Measurements from ENCODE around the gene SND1. TPM values are rescaled to one million over a fixed set of nuclear protein-coding genes. Genes with fewer than 3 reads are reported as not detected.

The SND1 gene
- total and polyA plus RNA-seq, 2 donors from 2014 or later = 83.0 to 154 TPM

GRCh38 chr7:128037081-128037480 is 385.1 kb downstream of the SND1 start:
- no peak overlapping the region for H3K9ac ChIP-seq (ENCODE audit: low read length in 3 of 3)
- intact Hi-C loops (cut with DNase I) = no loop called here
- H3K4me1 ChIP-seq (ENCODE audit: control insufficient read depth in 2 of 3, insufficient read depth in 2 of 3, low read depth in 1 of 3, low read length in 3 of 3) = no peaks in the 10 kb centered on the region
- H3K36me3 ChIP-seq (ENCODE audit: control insufficient read depth in 2 of 3, insufficient read depth in 3 of 3, low read length in 3 of 3) = no peaks in the 10 kb centered on the region
- no peak overlapping the region for H3K4me3 ChIP-seq (ENCODE audit: low read length in 3 of 3)
- no peak for DNase-seq
- FAIRE-seq = no peak
- TF ChIP-seq CTCF (IDR thresholded peaks at IDR 0.05; ENCODE audit: borderline replicate concordance, extremely low read depth, insufficient read depth) = no peak
- peaks cover 10% of the 10 kb centered on the region for H3K27me3 ChIP-seq (ENCODE audit: control insufficient read depth, insufficient read depth, low read length)
- H3K9me3 ChIP-seq (ENCODE audit: control insufficient read depth in 2 of 3, insufficient read depth in 1 of 3, low read length in 3 of 3) = no peaks in the 10 kb centered on the region
- H3K27ac ChIP-seq (ENCODE audit: low read depth in 2 of 2, low read length in 2 of 2) = no peak overlapping the region

GRCh38 chr7:128037880-128038619 is 386.1 kb downstream of the SND1 start:
- intact Hi-C loops (cut with DNase I) = no loop called here
- DNase-seq (no peak), FAIRE-seq (no peak)
- Histone ChIP-seq H3K27me3 (ENCODE audit: control insufficient read depth, insufficient read depth, low read length) (peaks cover 8% of the 10 kb centered on the region), H3K4me1 (ENCODE audit: control insufficient read depth in 2 of 3, insufficient read depth in 2 of 3, low read depth in 1 of 3, low read length in 3 of 3) (no peaks in the 10 kb centered on the region), H3K4me3 (ENCODE audit: low read length in 3 of 3) (no peak overlapping the region), H3K27ac (ENCODE audit: low read depth in 2 of 2, low read length in 2 of 2) (no peak overlapping the region), H3K9me3 (ENCODE audit: control insufficient read depth in 2 of 3, insufficient read depth in 1 of 3, low read length in 3 of 3) (no peaks in the 10 kb centered on the region), H3K9ac (ENCODE audit: low read length in 3 of 3) (no peak overlapping the region), H3K36me3 (ENCODE audit: control insufficient read depth in 2 of 3, insufficient read depth in 3 of 3, low read length in 3 of 3) (no peaks in the 10 kb centered on the region)
- TF ChIP-seq CTCF (IDR thresholded peaks at IDR 0.05; ENCODE audit: borderline replicate concordance, extremely low read depth, insufficient read depth) = no peak

GRCh38 chr7:128039544-128039953 is 387.6 kb downstream of the SND1 start:
- intact Hi-C loops (cut with DNase I) = no loop called here
- Histone ChIP-seq H3K27me3 (ENCODE audit: control insufficient read depth, insufficient read depth, low read length) (no peaks in the 10 kb centered on the region), H3K9ac (ENCODE audit: low read length in 3 of 3) (no peak overlapping the region), H3K4me3 (ENCODE audit: low read length in 3 of 3) (no peak overlapping the region), H3K9me3 (ENCODE audit: control insufficient read depth in 2 of 3, insufficient read depth in 1 of 3, low read length in 3 of 3) (no peaks in the 10 kb centered on the region), H3K4me1 (ENCODE audit: control insufficient read depth in 2 of 3, insufficient read depth in 2 of 3, low read depth in 1 of 3, low read length in 3 of 3) (no peaks in the 10 kb centered on the region), H3K27ac (ENCODE audit: low read depth in 2 of 2, low read length in 2 of 2) (no peak overlapping the region), H3K36me3 (ENCODE audit: control insufficient read depth in 2 of 3, insufficient read depth in 3 of 3, low read length in 3 of 3) (no peaks in the 10 kb centered on the region)
- FAIRE-seq (no peak), DNase-seq (no peak)
- no peak for TF ChIP-seq CTCF (IDR thresholded peaks at IDR 0.05; ENCODE audit: borderline replicate concordance, extremely low read depth, insufficient read depth)

All from kidney (tissue), 14 donors.